Lung (tissue), 12 donors: Measurements from ENCODE around the gene SH2D4B. TPM values are rescaled to one million over a fixed set of nuclear protein-coding genes. Genes with fewer than 3 reads are reported as not detected.
A peak's percentile ranks its signal among the peaks of the same experiment; 100 is the strongest.

Source experiments
- ATAC-seq: fragments of 200-7000 bp; cut with Tn5 transposase; one replicate; pipeline ENCODE4 v1.9.1; 2020; ENCODE audit warnings: moderate number of reproducible peaks; ENCODE audit not compliant: insufficient read depth, low FRiP score
- DNase-seq, 3 donors: peaks; one replicate each; pipeline ENCODE4 v3.0.0-alpha.2; 2013 to 2017
- H3K27ac ChIP-seq, 2 donors: one replicate each; pipeline ENCODE4 v1.5.1; 2013; ENCODE audit warnings: mild to moderate bottlenecking in 2 of 2, moderate library complexity in 2 of 2, control low read depth in 1 of 2, inconsistent platforms in 1 of 2, low read depth in 1 of 2, low read length in 1 of 2
- H3K27me3 ChIP-seq, 3 donors: one replicate each; pipeline ENCODE4 v1.5.1; 2013; ENCODE audit warnings: low read length in 2 of 3; ENCODE audit not compliant: control insufficient read depth in 3 of 3, insufficient read depth in 3 of 3
- H3K36me3 ChIP-seq, 4 donors: one replicate each; pipeline ENCODE4 v1.5.1; 2013; ENCODE audit warnings: low read length in 4 of 4, mild to moderate bottlenecking in 1 of 4, moderate library complexity in 1 of 4; ENCODE audit not compliant: control insufficient read depth in 4 of 4, insufficient read depth in 4 of 4
- H3K4me1 ChIP-seq, 5 donors: one replicate each; pipeline ENCODE4 v1.5.1; 2013; ENCODE audit warnings: low read length in 5 of 5, mild to moderate bottlenecking in 2 of 5, moderate library complexity in 1 of 5; ENCODE audit not compliant: control insufficient read depth in 5 of 5, insufficient read depth in 5 of 5
- H3K4me3 ChIP-seq: one replicate; pipeline ENCODE4 v1.5.1; 2013; ENCODE audit warnings: mild to moderate bottlenecking, control low read depth, moderate library complexity
- H3K9ac ChIP-seq, 2 donors: one replicate each; pipeline ENCODE4 v1.5.1; 2013; ENCODE audit warnings: low read length in 2 of 2, control low read depth in 1 of 2; ENCODE audit not compliant: insufficient read depth in 1 of 2
- H3K9me3 ChIP-seq, 4 donors: one replicate each; pipeline ENCODE4 v1.5.1; 2013; ENCODE audit warnings: low read length in 3 of 4, mild to moderate bottlenecking in 1 of 4, moderate library complexity in 1 of 4; ENCODE audit not compliant: control insufficient read depth in 4 of 4, insufficient read depth in 3 of 4
- CTCF ChIP-seq: IDR thresholded peaks from 2 replicates; pipeline ENCODE4 v1.5.1; 2012; ENCODE audit warnings: mild to moderate bottlenecking; ENCODE audit errors: control extremely low read depth, extremely low read depth
- WGBS, 2 donors: extraction: QIAGEN DNeasy Blood & Tissue Kit; methylation state at CpG; one replicate each; pipeline ENCODE4 v1.1.7; 2013; 5-methylcytosine and 5-hydroxymethylcytosine counted together
- polyA plus RNA-seq, 2 donors: library from polyadenylated mRNA; stranded (reverse); fragments of 200-250 nt; gene quantifications; one replicate each; pipeline ENCODE4 v1.2.1, GENCODE V29; 2013
- total RNA-seq, 2 donors: library from RNA; depleted of rRNA in 1 of 2; stranded (reverse); fragments of >200 nt in 1 of 2; gene quantifications; one replicate each; pipeline ENCODE4 v1.2.1, GENCODE V29; 2014 to 2021
- donor health status: control.
- donor health status: control.
- donor health status: Bipolar disorder and iron deficiency.
- donor health status: healthy.
- donor health status: DM: yes; HTN: yes; CAD: no.

Gene SH2D4B
- total and polyA plus RNA-seq, 4 donors, result 0.12 to 0.28 (median 0.21) TPM

- no peak for TF ChIP-seq CTCF
- Histone ChIP-seq H3K4me3 (no peak overlapping the region), H3K4me1 (peaks cover 11 to 65% (median 21%) of the 10 kb centered on the region in 5 donors), H3K9ac (no peak overlapping the region), H3K27ac (peak overlapping the region; percentile 40 to 86), H3K27me3 (no peaks in the 10 kb centered on the region), H3K36me3 (peaks cover 0 to 21% (median 7%) of the 10 kb centered on the region in 4 donors), H3K9me3 (no peaks in the 10 kb centered on the region)
- DNase-seq (no peak), ATAC-seq (no peak)
- 35 to 54% methylated on average over 7 of the region's 7 CpGs for WGBS, 2 donors
Measured at GRCh38 chr10:80504158-80504811, 33.4 kb upstream of the SH2D4B start.

GRCh38 chr10:80504897-80505465, 32.7 kb upstream of the SH2D4B start:
- no peaks in the 10 kb centered on the region for H3K27me3 ChIP-seq
- peak overlapping the region; percentile 40 to 86 for H3K27ac ChIP-seq
- no peak overlapping the region for H3K4me3 ChIP-seq
- TF ChIP-seq CTCF, result no peak
- ATAC-seq (no peak), DNase-seq (no peak)
- peaks cover 0 to 27% (median 7%) of the 10 kb centered on the region in 4 donors for H3K36me3 ChIP-seq
- peaks cover 4 to 60% (median 14%) of the 10 kb centered on the region in 5 donors for H3K4me1 ChIP-seq
- whole genome bisulfite sequencing, 2 donors, result 66 to 72% methylated on average over 5 of the region's 5 CpGs
- no peaks in the 10 kb centered on the region for H3K9me3 ChIP-seq
- no peak overlapping the region for H3K9ac ChIP-seq

- H3K36me3 ChIP-seq, result peaks cover 0 to 29% (median 9%) of the 10 kb centered on the region in 4 donors
- ATAC-seq (no peak), DNase-seq (no peak)
- no peaks in the 10 kb centered on the region for H3K27me3 ChIP-seq
- no peak overlapping the region for H3K9ac ChIP-seq
- no peak for TF ChIP-seq CTCF
- H3K4me1 ChIP-seq, result peaks cover 0 to 55% (median 14%) of the 10 kb centered on the region in 5 donors
- WGBS, 2 donors, result 60 to 76% methylated on average over 6 of the region's 6 CpGs
- H3K27ac ChIP-seq, result peak overlapping the region; percentile 24 to 86
- no peak overlapping the region for H3K4me3 ChIP-seq
- H3K9me3 ChIP-seq, result no peaks in the 10 kb centered on the region
Measured at GRCh38 chr10:80506189-80506575, 31.5 kb upstream of the SH2D4B start.
